HAP-1 (cell line): Measurements from ENCODE around the gene B3GLCT.
"Not testable (repeated sequence)": the region's sequence is repeated elsewhere in the genome, so short reads cannot be mapped to it uniquely, and the experiment has no call there.

Experiments
- DNase-seq, 2 experiments: peaks; one replicate each; pipeline ENCODE4 v3.0.0-alpha.2; 2016 to 2020; ENCODE audit warnings: low spot score in 2 of 2
- H3K27me3 ChIP-seq: fragments of 250-450 bp; sonication (Bioruptor Pico); 2 replicates; pipeline ENCODE4 v1.5.1; 2020; ENCODE audit warnings: low read depth, mild to moderate bottlenecking, moderate library complexity
- H3K36me3 ChIP-seq: fragments of 250-450 bp; sonication (Bioruptor Pico); replicated peaks from 2 replicates; pipeline ENCODE4 v1.5.1; 2020; ENCODE audit warnings: mild to moderate bottlenecking
- H3K4me1 ChIP-seq: fragments of 250-450 bp; sonication (Bioruptor Pico); 2 replicates; pipeline ENCODE4 v1.5.1; 2020; ENCODE audit warnings: mild to moderate bottlenecking
- H3K4me3 ChIP-seq: fragments of 250-450 bp; sonication (Bioruptor Pico); 2 replicates; pipeline ENCODE4 v1.5.1; 2020; ENCODE audit warnings: mild to moderate bottlenecking, moderate library complexity
- H3K9me3 ChIP-seq: fragments of 250-450 bp; sonication (Bioruptor Pico); 2 replicates; pipeline ENCODE4 v1.5.1; 2020; ENCODE audit warnings: mild to moderate bottlenecking, moderate library complexity
- in situ Hi-C: fragments of 300-500 bp; cut with MboI; formaldehyde crosslinking; loops from 3 replicates; pipeline ENCODE4 v1.14.3; 2020; ENCODE audit warnings: low sequenced_read_pairs, inconsistent platforms, mixed read lengths

The B3GLCT gene

GRCh38 chr13:31339616-31340015 lies 139.8 kb downstream of the B3GLCT start:
- DNase-seq, in situ Hi-C loops, H3K27me3 ChIP-seq, H3K36me3 ChIP-seq, H3K9me3 ChIP-seq, H3K4me1 ChIP-seq, H3K4me3 ChIP-seq: not testable (repeated sequence)

- H3K36me3 ChIP-seq, H3K27me3 ChIP-seq, H3K9me3 ChIP-seq, in situ Hi-C loops, DNase-seq, H3K4me1 ChIP-seq, H3K4me3 ChIP-seq: not testable (repeated sequence)
These were observed 141.1 kb downstream of the B3GLCT start for GRCh38 chr13:31340848-31341247.

DNA sequence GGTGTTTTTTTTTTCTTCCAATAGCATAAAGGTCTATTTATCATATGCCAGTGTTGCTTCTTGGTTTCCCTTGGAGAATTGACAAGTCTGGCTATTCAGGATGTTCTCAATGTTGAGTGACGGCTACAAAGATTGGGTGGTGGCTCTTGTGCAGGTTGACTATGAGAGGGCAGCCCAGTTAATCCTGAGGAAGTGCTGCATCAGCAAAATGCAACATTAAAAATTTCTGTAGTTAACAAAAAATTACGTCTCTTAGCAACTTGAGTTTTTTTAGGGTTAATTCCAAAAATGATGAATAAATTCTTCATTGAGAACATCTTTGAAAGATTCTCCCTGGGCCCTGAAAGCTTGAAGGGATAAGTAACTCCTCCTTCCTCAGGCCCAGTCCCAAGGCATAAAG lies 147.1 kb downstream of the B3GLCT start:
- in situ Hi-C loops, result no loop called here

DNA sequence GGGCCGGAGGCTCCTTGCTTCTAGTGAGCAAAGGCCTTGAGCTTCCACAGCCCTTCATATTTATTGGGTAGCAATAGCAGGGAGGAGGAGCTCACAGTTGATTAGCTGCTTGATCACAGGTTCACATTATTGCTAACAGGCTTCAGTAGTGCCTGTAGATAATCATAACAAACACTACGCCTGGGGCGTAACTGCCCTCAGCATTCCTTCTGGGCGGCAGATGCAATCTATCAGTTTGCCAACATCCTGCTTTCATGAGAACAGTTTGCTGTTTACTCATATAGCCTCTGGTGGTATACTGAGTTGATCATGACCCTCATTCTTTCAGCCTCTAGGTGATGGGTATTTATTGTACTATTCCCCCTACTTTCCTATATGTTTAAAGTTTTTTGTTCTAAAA lies 149.4 kb downstream of the B3GLCT start:
- Histone ChIP-seq H3K4me1 (no peaks in the 10 kb centered on the region), H3K36me3 (no peaks in the 10 kb centered on the region), H3K4me3 (no peak overlapping the region), H3K9me3 (no peaks in the 10 kb centered on the region), H3K27me3 (no peaks in the 10 kb centered on the region)
- in situ Hi-C loops, result no loop called here
- no peak for DNase-seq

More for the DNA sequence above, 147.1 kb downstream of the B3GLCT start:
- Histone ChIP-seq H3K4me1 (no peaks in the 10 kb centered on the region), H3K36me3 (no peaks in the 10 kb centered on the region), H3K9me3 (no peaks in the 10 kb centered on the region), H3K27me3 (no peaks in the 10 kb centered on the region), H3K4me3 (no peak overlapping the region)
- no peak for DNase-seq

DNA sequence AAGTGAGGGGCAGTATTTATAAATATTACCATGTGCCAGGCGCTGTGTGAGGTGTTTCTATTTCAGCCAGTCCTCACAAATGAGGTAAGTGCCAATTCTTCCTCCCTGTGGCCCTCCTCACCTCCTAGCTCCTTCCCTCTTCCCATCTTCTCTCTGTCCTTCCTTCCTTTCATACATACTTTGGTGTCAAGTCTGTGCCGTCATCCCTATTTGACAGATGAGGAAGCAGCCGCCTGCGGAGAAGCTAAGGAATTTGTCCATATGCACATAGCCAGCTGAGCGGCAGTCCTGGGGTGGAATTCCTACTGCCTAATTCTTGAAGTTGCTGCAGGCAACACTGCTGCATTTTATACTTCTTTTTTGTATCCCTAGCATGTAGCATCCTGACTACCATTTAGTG lies 150.8 kb downstream of the B3GLCT start:
- Histone ChIP-seq H3K4me3 (no peak overlapping the region), H3K4me1 (no peaks in the 10 kb centered on the region), H3K9me3 (peaks cover 10% of the 10 kb centered on the region), H3K27me3 (no peaks in the 10 kb centered on the region), H3K36me3 (no peaks in the 10 kb centered on the region)
- in situ Hi-C loops, result no loop called here
- DNase-seq, result no peak

GRCh38 chr13:31351376-31351775 lies 151.6 kb downstream of the B3GLCT start:
- DNase-seq, result no peak
- Histone ChIP-seq H3K9me3 (peaks cover 13% of the 10 kb centered on the region), H3K4me3 (no peak overlapping the region), H3K27me3 (no peaks in the 10 kb centered on the region), H3K36me3 (no peaks in the 10 kb centered on the region), H3K4me1 (no peaks in the 10 kb centered on the region)
- in situ Hi-C loops, result no loop called here

DNA sequence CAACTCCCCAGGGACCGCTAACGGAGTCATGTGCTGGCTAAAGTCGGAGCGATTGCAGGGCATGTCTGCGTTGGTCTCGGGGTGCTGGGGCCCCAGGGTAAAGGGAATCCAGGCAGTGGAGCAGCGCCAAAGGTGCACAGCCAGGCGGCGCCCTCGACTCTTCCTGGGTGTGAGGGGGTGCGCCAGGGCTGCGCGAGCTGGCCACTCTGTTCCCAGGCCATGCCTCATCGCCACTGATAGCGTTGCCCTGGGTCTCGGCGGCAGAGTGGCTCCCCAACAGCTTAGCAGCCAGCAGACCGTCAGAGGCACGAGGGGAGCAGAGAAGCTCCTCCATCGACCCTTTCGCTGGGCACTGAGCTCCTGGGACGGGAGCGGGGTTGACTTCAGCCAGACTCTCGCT lies 152.7 kb downstream of the B3GLCT start:
- no peak for DNase-seq
- Histone ChIP-seq H3K36me3 (no peaks in the 10 kb centered on the region), H3K27me3 (no peaks in the 10 kb centered on the region), H3K9me3 (peaks cover 13% of the 10 kb centered on the region), H3K4me1 (no peaks in the 10 kb centered on the region), H3K4me3 (no peak overlapping the region)
- in situ Hi-C loops, result no loop called here

GRCh38 chr13:31355001-31355400 lies 155.2 kb downstream of the B3GLCT start:
- no peak for DNase-seq
- in situ Hi-C loops, result no loop called here

GRCh38 chr13:31356991-31357390 lies 157.2 kb downstream of the B3GLCT start:
- H3K27me3 ChIP-seq, result no peaks in the 10 kb centered on the region
- peaks cover 13% of the 10 kb centered on the region for H3K9me3 ChIP-seq
- no peaks in the 10 kb centered on the region for H3K4me1 ChIP-seq
- in situ Hi-C loops, result no loop called here
- no peaks in the 10 kb centered on the region for H3K36me3 ChIP-seq
- DNase-seq, result no peak
- H3K4me3 ChIP-seq, result no peak overlapping the region

More at GRCh38 chr13:31355001-31355400, 155.2 kb downstream of the B3GLCT start:
- Histone ChIP-seq H3K4me3 (no peak overlapping the region), H3K36me3 (no peaks in the 10 kb centered on the region), H3K9me3 (peaks cover 13% of the 10 kb centered on the region), H3K27me3 (no peaks in the 10 kb centered on the region), H3K4me1 (no peaks in the 10 kb centered on the region)

- Histone ChIP-seq H3K4me3 (no peak overlapping the region), H3K9me3 (peaks cover 13% of the 10 kb centered on the region), H3K36me3 (no peaks in the 10 kb centered on the region), H3K4me1 (no peaks in the 10 kb centered on the region), H3K27me3 (no peaks in the 10 kb centered on the region)
- DNase-seq, result no peak
- in situ Hi-C loops, result no loop called here
These were observed 157.8 kb downstream of the B3GLCT start for GRCh38 chr13:31357581-31357980.

DNA sequence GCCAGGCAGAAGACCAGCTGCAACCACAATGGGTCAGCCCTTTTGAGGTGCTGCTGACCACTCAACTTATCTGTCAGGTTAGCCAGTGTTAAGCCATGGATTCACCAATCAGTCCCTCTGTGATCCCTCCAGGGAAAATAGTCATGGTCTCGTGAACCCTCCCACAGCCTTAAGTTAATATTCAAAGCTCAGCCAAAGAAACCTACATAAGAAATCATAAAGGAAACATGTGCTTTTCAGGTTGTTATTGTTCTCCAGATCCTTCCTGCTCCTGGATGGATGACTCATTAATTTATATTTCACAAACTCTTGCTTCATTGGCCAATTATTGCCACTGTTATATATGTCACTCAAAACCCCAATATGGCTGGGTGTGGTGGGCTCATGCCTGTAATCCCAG lies 161.9 kb downstream of the B3GLCT start:
- DNase-seq, result no peak
- Histone ChIP-seq H3K27me3 (no peaks in the 10 kb centered on the region), H3K4me1 (no peaks in the 10 kb centered on the region), H3K36me3 (no peaks in the 10 kb centered on the region), H3K9me3 (peaks cover 8% of the 10 kb centered on the region; the same call in 1 of the 2 replicates), H3K4me3 (no peak overlapping the region)
- in situ Hi-C loops, result no loop called here

DNA sequence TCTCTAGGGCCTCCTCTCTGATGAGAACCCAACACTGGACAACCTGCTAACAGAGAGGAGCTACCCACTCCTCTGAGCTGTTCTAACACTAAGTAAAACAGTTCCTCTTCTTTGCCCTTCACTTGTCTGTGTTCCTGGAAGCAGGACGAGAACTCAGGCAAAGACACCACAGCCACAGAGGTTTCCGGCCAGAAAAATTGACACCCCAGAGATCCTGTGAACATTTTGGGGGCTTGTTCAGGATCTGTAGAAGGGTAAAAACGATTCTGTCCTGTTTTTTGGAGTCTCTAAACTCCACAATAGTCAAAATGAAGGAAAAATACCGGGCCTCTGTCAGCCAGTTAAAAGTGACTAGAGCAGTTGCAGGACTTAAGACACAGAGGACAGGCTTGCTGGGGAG lies 165.9 kb downstream of the B3GLCT start:
- no peak for DNase-seq
- Histone ChIP-seq H3K9me3 (peaks cover 8% of the 10 kb centered on the region; the same call in 1 of the 2 replicates), H3K4me3 (no peak overlapping the region), H3K36me3 (no peaks in the 10 kb centered on the region), H3K4me1 (no peaks in the 10 kb centered on the region), H3K27me3 (no peaks in the 10 kb centered on the region)
- in situ Hi-C loops, result no loop called here

DNA sequence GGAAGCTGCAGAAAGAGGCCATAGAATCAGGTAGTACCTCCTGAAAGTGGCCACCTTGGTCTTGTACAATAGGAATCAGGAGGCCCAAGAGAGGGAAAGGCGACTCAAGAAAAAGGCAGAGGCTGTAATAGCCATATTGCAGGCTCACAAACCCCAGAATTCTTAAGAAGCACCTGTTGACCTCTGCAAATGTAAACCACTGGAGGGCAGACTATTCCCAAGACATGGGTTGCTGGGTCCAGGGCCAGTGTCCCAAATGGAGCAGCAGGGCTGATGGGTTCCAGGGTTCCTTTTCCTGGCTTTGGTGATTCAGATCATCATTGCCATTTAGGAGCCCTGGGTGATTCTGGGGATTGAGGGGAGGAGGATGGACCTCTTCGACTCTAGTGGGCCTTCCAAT lies 167.6 kb downstream of the B3GLCT start:
- in situ Hi-C loops, result no loop called here

DNA sequence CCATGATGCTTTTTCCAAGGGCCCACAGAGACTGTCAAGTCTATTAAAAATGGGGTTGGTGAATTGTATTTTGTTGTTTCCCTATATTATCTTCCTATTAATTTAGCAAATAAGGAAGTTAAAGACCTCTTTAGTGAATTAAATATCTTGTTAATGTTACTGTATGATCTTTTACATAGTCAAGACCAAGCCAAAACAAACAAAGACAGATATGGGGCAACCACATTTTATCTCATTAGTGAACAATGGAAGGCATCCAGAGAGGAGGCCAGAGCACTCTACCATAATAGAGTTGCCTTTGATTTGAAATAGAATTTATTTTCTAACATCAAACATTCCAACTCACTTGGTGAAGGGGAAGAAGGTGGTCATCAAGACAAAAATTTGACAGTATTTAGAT lies 169.4 kb downstream of the B3GLCT start:
- in situ Hi-C loops, result no loop called here
- no peak overlapping the region for H3K4me3 ChIP-seq
- H3K27me3 ChIP-seq, result no peaks in the 10 kb centered on the region
- no peak for DNase-seq
- H3K9me3 ChIP-seq, result peaks cover 8% of the 10 kb centered on the region; the same call in 1 of the 2 replicates
- H3K36me3 ChIP-seq, result no peaks in the 10 kb centered on the region
- no peaks in the 10 kb centered on the region for H3K4me1 ChIP-seq

More for the DNA sequence above, 167.6 kb downstream of the B3GLCT start:
- Histone ChIP-seq H3K9me3 (peaks cover 8% of the 10 kb centered on the region; the same call in 1 of the 2 replicates), H3K4me3 (no peak overlapping the region), H3K36me3 (no peaks in the 10 kb centered on the region), H3K27me3 (no peaks in the 10 kb centered on the region), H3K4me1 (no peaks in the 10 kb centered on the region)
- DNase-seq, result no peak

DNA sequence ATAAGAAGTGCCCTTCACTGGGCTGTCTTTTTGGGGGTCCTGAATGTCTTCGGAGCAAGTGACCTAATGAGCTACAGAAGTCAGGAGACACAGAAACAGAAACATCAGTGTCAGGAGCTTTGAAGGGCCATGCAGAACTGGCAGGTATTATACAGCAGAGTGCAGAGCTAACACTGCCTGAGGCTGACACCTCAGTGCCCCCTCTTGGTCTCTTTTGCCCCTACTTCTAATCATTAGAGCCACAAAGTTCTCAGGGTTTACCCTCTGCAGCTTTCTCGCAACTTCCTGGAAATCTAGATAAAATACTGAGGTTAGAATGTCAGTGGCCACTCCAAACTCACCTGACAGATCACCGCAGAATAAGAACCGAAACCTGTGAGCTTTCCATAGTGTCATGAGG lies 172.7 kb downstream of the B3GLCT start:
- H3K27me3 ChIP-seq, result no peaks in the 10 kb centered on the region
- in situ Hi-C loops, result no loop called here
- no peak for DNase-seq

More for the DNA sequence above, 172.7 kb downstream of the B3GLCT start:
- no peaks in the 10 kb centered on the region for H3K4me1 ChIP-seq
- H3K9me3 ChIP-seq, result no peaks in the 10 kb centered on the region
- H3K36me3 ChIP-seq, result no peaks in the 10 kb centered on the region
- H3K4me3 ChIP-seq, result no peak overlapping the region
